Loucy (cell line): ENCODE data around the gene ANO10.

ENCODE experiments used
- EZH2phosphoT487 ChIP-seq: fragments of 200-600 bp; IDR thresholded peaks from 2 replicates; pipeline ENCODE4 v1.6.1; 2018; ENCODE audit warnings: antibody characterized with exemption, mild to moderate bottlenecking, moderate library complexity, borderline replicate concordance
- TF ChIP-seq, protein P1 (sequence below): fragments of 200-600 bp; sonication (generic); conservative IDR thresholded peaks from 2 replicates; pipeline ENCODE4 v1.5.1; 2014; ENCODE audit warnings: mild to moderate bottlenecking, antibody characterized with exemption, low read length

DNA sequence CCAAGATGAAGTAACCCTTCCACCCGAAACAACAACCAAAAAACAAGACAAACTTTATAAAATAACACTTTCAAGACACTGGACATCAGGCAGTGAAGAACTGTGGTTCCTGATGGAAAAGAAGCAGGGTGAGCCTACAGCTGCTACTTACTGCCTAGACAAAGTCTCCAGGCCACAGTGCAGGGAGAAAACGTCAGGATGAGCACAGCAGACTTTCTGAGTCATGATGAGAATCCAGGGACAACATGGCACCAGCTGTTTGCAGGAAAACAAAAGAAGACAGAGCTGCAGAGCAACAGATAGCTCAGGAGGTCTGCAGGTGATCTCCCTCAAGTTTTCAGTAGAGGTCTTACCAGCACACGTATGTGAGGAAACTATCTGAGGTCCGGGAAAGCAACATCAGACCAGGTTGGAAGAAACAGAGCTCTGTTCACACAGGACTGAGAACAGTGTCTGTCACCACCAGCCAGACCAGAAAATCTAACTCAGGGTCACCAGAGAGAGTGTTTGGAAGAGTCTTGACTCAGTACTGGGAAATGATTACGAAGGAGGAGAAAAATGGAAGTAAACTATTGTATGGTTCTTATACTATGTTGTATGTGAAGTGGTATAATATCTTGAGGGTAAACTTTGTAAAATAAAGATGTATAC is 108.9 kb downstream of the ANO10 start:
- TF ChIP-seq, protein P1, sequence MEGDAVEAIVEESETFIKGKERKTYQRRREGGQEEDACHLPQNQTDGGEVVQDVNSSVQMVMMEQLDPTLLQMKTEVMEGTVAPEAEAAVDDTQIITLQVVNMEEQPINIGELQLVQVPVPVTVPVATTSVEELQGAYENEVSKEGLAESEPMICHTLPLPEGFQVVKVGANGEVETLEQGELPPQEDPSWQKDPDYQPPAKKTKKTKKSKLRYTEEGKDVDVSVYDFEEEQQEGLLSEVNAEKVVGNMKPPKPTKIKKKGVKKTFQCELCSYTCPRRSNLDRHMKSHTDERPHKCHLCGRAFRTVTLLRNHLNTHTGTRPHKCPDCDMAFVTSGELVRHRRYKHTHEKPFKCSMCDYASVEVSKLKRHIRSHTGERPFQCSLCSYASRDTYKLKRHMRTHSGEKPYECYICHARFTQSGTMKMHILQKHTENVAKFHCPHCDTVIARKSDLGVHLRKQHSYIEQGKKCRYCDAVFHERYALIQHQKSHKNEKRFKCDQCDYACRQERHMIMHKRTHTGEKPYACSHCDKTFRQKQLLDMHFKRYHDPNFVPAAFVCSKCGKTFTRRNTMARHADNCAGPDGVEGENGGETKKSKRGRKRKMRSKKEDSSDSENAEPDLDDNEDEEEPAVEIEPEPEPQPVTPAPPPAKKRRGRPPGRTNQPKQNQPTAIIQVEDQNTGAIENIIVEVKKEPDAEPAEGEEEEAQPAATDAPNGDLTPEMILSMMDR: no peak
- TF ChIP-seq EZH2phosphoT487: no peak
